Psoas muscle (tissue), 8 donors: ENCODE results near the gene DHDDS. TPM values are rescaled to one million over a fixed set of nuclear protein-coding genes. Genes with fewer than 3 reads are reported as not detected.
"Not testable (repeated sequence)": the region's sequence is repeated elsewhere in the genome, so short reads cannot be mapped to it uniquely, and the experiment has no call there.

Experiments
- ATAC-seq, 4 donors: fragments of 200-7000 bp; cut with Tn5 transposase; one replicate each; pipeline ENCODE4 v1.9.1; 2020; ENCODE audit warnings: moderate library complexity in 3 of 4, mild to moderate bottlenecking in 2 of 4
- DNase-seq, 2 donors: peaks; one replicate each; pipeline ENCODE4 v3.0.0-alpha.2; 2020
- H3K27ac ChIP-seq: fragments of 200-600 bp; one replicate; pipeline ENCODE4 v1.8.0; 2022
- H3K27me3 ChIP-seq, 3 donors: fragments of 200-600 bp in 1 of 3; one replicate each; pipeline versions ENCODE4 v1.6.1 to v1.8.0; 2013 to 2022; ENCODE audit warnings: low read length in 2 of 3, mild to moderate bottlenecking in 2 of 3, moderate library complexity in 1 of 3; ENCODE audit not compliant: insufficient read depth in 3 of 3
- H3K36me3 ChIP-seq, 2 donors: fragments of 200-600 bp in 1 of 2; one replicate each; pipeline versions ENCODE4 v1.6.1 to v1.8.0; 2013 to 2022; ENCODE audit warnings: low read depth in 1 of 2, mild to moderate bottlenecking in 1 of 2, moderate library complexity in 1 of 2; ENCODE audit not compliant: insufficient read depth in 1 of 2
- H3K4me1 ChIP-seq: fragments of 200-600 bp; one replicate; pipeline ENCODE4 v1.8.0; 2022
- H3K4me3 ChIP-seq: fragments of 200-600 bp; one replicate; pipeline ENCODE4 v1.8.0; 2022; ENCODE audit warnings: mild to moderate bottlenecking
- H3K9me3 ChIP-seq: fragments of 200-600 bp; one replicate; pipeline ENCODE4 v1.8.0; 2022
- WGBS, 3 donors: extraction: QIAGEN DNeasy Blood & Tissue Kit; methylation state at CpG; one replicate each; pipeline versions ENCODE4 v1.1.6 to v1.1.7; 2013; 5-methylcytosine and 5-hydroxymethylcytosine counted together
- intact Hi-C, 2 donors: fragments of 100-400 bp; cut with DNase I; formaldehyde crosslinking; loops; one replicate each; pipeline versions ENCODE4 v1.11.0 to v1.14.2; 2022
- polyA plus RNA-seq, 3 donors: library from polyadenylated mRNA; stranded (reverse); fragments of 200-250 nt; gene quantifications; one replicate each; pipeline ENCODE4 v1.2.3, GENCODE V29; 2013
- total RNA-seq, 4 donors: library from RNA; stranded (reverse); fragmentation: NEBNext Ultra II Directional in 2 of 4; extraction: Animal tissue kit (Norgen Biotek cat#: 25700) in 2 of 4; gene quantifications; one replicate each; pipeline versions ENCODE4 v1.2.1 to v1.2.4, GENCODE V29; 2021 to 2023
- TF ChIP-seq, protein P1 (sequence below): fragments of 200-600 bp; IDR thresholded peaks from one replicate; pipeline ENCODE4 v1.8.0; 2022; ENCODE audit warnings: antibody characterized with exemption
- donor health status: healthy with polysubstance abuse.
- donor health status: DM: no; HTN: no; CAD: no; lungs with moderate emphysema.
- donor health status: Bipolar disorder and iron deficiency.
- donor health status: healthy.
- donor health status: DM: yes; HTN: yes; CAD: no.
- donor health status: DM: no; HTN: no; CAD: no.
- donor health status: DM: no; HTN: no; CAD: no.
- donor health status: DM: yes; HTN: yes; CAD: no.

DHDDS gene
- total and polyA plus RNA-seq, 7 donors, result 14.1 to 40.6 (median 23.3) TPM

DNA sequence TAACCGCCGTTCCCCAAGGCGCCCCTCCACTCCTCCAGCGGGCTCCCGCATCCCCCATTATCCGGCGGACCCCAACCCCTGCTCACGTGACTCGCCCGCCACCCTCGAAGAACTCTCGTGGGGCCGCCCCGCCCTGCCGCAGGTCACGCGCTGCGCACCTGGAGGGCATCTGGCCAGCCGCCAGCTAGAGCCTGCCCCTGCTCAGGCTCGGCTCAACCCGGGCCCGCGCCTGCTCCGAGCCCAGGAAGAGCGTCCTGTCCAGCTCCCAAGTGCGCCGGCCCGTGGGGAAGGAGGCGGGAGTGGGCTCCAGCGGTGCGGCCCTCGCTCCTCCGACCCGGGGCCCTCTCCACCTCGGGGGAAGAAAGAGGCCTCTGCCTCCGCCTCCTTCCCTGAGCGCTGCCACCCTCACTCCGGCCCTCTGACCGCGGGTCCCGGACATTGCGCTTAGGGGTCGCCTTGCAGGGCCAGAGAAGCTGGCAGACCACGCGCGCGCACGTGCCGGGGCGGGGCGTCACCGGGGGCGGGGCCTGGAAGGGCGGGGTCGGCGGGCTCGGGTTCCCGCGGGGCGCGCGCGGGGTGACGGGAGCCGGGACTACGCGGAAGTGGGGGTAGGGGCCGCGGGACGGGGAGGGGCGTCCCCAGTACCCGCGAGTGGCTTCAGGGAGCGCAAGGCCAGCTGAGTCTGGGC, 68.5 kb downstream of the DHDDS start:
- Histone ChIP-seq H3K4me1 (no peaks in the 10 kb centered on the region), H3K27me3 (no peaks in the 10 kb centered on the region), H3K4me3 (peak overlapping the region; percentile 70), H3K27ac (peak overlapping the region; percentile 70), H3K9me3 (no peaks in the 10 kb centered on the region), H3K36me3 (no peaks in the 10 kb centered on the region)
- WGBS, 3 donors, result 0 to 1% (median 1%) methylated on average over 45 to 74 of the region's 74 CpGs
- intact Hi-C loops, result no loop called here
- TF ChIP-seq, protein P1, sequence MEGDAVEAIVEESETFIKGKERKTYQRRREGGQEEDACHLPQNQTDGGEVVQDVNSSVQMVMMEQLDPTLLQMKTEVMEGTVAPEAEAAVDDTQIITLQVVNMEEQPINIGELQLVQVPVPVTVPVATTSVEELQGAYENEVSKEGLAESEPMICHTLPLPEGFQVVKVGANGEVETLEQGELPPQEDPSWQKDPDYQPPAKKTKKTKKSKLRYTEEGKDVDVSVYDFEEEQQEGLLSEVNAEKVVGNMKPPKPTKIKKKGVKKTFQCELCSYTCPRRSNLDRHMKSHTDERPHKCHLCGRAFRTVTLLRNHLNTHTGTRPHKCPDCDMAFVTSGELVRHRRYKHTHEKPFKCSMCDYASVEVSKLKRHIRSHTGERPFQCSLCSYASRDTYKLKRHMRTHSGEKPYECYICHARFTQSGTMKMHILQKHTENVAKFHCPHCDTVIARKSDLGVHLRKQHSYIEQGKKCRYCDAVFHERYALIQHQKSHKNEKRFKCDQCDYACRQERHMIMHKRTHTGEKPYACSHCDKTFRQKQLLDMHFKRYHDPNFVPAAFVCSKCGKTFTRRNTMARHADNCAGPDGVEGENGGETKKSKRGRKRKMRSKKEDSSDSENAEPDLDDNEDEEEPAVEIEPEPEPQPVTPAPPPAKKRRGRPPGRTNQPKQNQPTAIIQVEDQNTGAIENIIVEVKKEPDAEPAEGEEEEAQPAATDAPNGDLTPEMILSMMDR, result no peak
- peak; percentile 90 to 92 for DNase-seq
- ATAC-seq, result peak; percentile 83 to 92 (median 88)

DNA sequence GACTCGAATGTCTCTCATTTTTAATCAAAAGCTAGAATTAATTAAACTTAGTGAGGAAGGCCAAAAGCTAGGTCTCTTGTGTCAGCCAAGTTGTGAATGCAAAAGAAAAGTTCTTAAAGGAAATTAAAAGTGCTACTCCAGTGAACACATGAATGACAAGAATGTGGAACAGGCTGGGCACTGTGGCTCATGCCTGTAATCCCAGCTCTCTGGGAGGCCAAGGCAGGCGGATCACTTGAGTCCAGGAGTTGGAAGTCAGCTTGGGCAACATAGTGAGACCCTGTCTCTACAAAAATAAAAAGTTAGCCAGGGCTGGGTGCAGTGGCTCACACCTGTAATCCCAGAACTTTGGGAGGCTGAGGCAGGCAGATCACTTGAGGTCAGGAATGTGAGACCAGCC, 78.6 kb downstream of the DHDDS start:
- intact Hi-C loops, DNase-seq, H3K9me3 ChIP-seq, H3K27me3 ChIP-seq, H3K27ac ChIP-seq, H3K36me3 ChIP-seq, H3K4me3 ChIP-seq, ATAC-seq, H3K4me1 ChIP-seq: not testable (repeated sequence)
- WGBS, 3 donors, result 65 to 71% (median 69%) methylated on average over 2 of the region's 2 CpGs

DNA sequence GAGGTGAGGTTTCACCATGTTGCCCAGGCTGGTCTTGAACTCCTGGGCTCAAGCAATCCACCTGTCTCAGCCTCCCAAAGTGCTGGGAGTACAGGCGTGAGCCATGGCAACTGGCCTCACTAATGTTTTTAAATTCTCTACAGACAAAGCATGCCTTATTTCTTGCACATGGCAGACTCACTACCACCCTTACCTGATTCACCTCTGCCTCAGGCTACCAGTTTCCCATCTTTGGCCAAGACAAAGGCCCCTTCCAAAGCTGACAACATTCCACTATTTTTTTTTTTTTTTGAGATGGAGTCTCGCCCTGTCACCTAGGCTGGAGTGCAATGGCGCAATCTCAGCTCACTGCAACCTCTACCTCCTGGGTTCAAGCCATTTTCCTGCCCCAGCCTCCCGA, 83.7 kb downstream of the DHDDS start:
- DNase-seq, H3K27me3 ChIP-seq, ATAC-seq, H3K36me3 ChIP-seq, intact Hi-C loops, H3K27ac ChIP-seq, H3K4me3 ChIP-seq, H3K4me1 ChIP-seq, H3K9me3 ChIP-seq: not testable (repeated sequence)
- 80 to 91% (median 82%) methylated on average over 4 of the region's 4 CpGs for WGBS, 3 donors

DNA sequence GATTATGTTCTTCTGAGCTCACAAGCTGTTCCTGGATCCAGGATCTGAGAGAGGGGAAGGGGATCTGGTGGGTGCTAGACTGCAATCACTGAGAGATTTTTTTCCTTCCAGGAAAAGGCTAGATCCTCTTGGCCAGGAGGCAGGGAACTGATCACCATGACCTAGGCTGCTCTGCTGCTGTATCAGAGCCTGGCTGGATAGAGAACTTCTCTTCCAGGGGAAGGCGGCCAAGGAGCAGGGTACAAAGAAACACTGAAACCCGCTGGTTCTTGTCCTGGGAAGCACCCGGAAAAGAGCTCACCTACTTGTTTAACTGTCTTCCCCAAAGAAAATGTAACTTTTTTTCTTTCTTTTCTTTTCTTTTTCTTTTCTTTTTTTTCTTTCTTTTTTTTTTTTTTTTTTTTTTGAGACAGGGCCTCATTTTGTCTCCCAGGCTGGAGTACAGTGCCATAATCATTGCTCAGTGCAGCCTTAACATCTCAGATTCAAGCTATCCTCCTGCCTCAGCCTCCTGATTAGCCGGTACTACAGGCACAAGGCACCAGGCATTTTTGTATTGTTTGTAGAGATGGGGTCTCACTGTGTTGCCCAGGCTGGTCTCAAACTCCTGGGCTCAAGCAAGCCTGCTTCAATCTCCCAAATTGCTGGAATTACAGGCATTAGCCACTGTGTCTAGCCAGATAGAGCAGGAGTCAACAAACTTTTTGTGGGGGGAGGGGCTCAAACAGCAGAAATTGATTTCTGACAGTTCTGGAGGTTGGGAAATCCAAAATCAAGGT, 85.1 kb downstream of the DHDDS start:
- Histone ChIP-seq H3K4me3 (no peak overlapping the region), H3K4me1 (no peaks in the 10 kb centered on the region), H3K27me3 (no peaks in the 10 kb centered on the region), H3K36me3 (no peaks in the 10 kb centered on the region), H3K9me3 (no peaks in the 10 kb centered on the region), H3K27ac (no peak overlapping the region)
- 59 to 75% (median 70%) methylated on average over 4 of the region's 4 CpGs for WGBS, 3 donors
- no peak for ATAC-seq
- no peak for DNase-seq
- TF ChIP-seq, protein P1, result no peak
- intact Hi-C loops, result no loop called here

DNA sequence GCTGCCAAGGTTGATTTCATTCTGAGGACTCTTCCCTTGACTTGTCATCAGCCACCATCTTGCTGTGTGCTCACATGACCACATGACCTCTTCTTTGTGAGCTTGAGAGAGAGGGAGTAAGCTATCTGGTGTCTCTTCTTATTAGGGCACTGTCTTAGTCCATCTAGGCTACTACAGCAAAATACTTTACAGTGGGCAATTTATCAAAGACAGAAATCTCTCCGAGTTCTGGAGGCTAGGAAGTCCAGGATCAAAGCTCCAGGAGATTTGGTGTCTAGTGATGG, 85.6 kb downstream of the DHDDS start:
- Histone ChIP-seq H3K36me3 (no peaks in the 10 kb centered on the region), H3K27me3 (no peaks in the 10 kb centered on the region), H3K4me1 (no peaks in the 10 kb centered on the region), H3K9me3 (no peaks in the 10 kb centered on the region), H3K27ac (no peak overlapping the region), H3K4me3 (no peak overlapping the region)
- 84 to 89% (median 86%) methylated on average over 1 of the region's 1 CpG for WGBS, 3 donors
- DNase-seq (no peak), ATAC-seq (no peak)
- TF ChIP-seq, protein P1, result no peak
- intact Hi-C loops, result no loop called here
